Right lobe of liver (tissue), 6 donors: ENCODE measurements around the gene TRRAP. TPM values are rescaled to one million over a fixed set of nuclear protein-coding genes. Genes with fewer than 3 reads are reported as not detected.

Experiments
- ATAC-seq, 4 donors: fragments of 200-7000 bp; cut with Tn5 transposase; one replicate each; pipeline ENCODE4 v1.9.1; 2020; ENCODE audit warnings: mild to moderate bottlenecking in 4 of 4, moderate library complexity in 4 of 4
- DNase-seq, 3 donors: peaks; one replicate each; pipeline ENCODE4 v3.0.0-alpha.2; 2020
- H3K27ac ChIP-seq, 3 donors: fragments of 200-600 bp; one replicate each; pipeline ENCODE4 v1.8.0; 2022
- H3K27me3 ChIP-seq, 2 donors: fragments of 200-600 bp; one replicate each; pipeline ENCODE4 v1.8.0; 2022
- H3K36me3 ChIP-seq, 4 donors: fragments of 200-600 bp; sonication (generic) in 1 of 4; one replicate each; pipeline versions ENCODE4 v1.5.1 to v1.8.0; 2017 to 2022; ENCODE audit warnings: control low read depth in 1 of 4
- H3K4me1 ChIP-seq, 4 donors: fragments of 200-600 bp; sonication (generic) in 1 of 4; one replicate each; pipeline versions ENCODE4 v1.5.1 to v1.8.0; 2017 to 2022; ENCODE audit warnings: control low read depth in 1 of 4
- H3K4me3 ChIP-seq, 3 donors: fragments of 200-600 bp; one replicate each; pipeline ENCODE4 v1.8.0; 2022
- H3K9me3 ChIP-seq, 4 donors: fragments of 200-600 bp; sonication (generic) in 1 of 4; one replicate each; pipeline versions ENCODE4 v1.5.1 to v1.8.0; 2017 to 2022; ENCODE audit warnings: control low read depth in 1 of 4
- POLR2A ChIP-seq: fragments of 450-650 bp; IDR thresholded peaks from one replicate; pipeline ENCODE4 v1.6.1; 2017; ENCODE audit warnings: antibody characterized with exemption, mild to moderate bottlenecking
- WGBS: methylation state at CpG from one replicate; pipeline ENCODE4 v1.1.6; 2018; ENCODE audit warnings: low coverage, low lambda C conversion rate; ENCODE audit not compliant: insufficient coverage; ENCODE audit errors: missing lambda C conversion rate; 5-methylcytosine and 5-hydroxymethylcytosine counted together
- intact Hi-C, 2 donors: fragments of 100-400 bp; cut with DNase I; formaldehyde crosslinking; loops; one replicate each; pipeline versions ENCODE4 v1.11.2 to v1.14.1; 2022
- total RNA-seq, 6 experiments: library from RNA; depleted of rRNA in 2 of 6; stranded (reverse); fragments of >200 nt in 2 of 6; fragmentation: NEBNext Ultra II Directional in 3 of 6; extraction: Animal tissue kit (Norgen Biotek cat#: 25700) in 3 of 6; gene quantifications; one replicate each; pipeline versions ENCODE4 v1.1.0 to v1.2.4, GENCODE V29; 2016 to 2023
- TF ChIP-seq, protein P1 (sequence below), 4 donors: fragments of 200-600 bp in 3 of 4; fragments of 450-650 bp in 1 of 4; IDR thresholded peaks; one replicate each; pipeline versions ENCODE4 v1.5.1 to v1.8.0; 2016 to 2022; ENCODE audit warnings: antibody characterized with exemption in 4 of 4, mild to moderate bottlenecking in 2 of 4
- donor health status: DM: no; HTN: yes; CAD: no.
- donor health status: DM: no; HTN: no; CAD: no.
- donor health status: DM: no; HTN: no; CAD: no.
- donor health status: DM: no; HTN: yes; CAD: no.
- donor health status: DM: no; HTN: yes; CAD: no.

TRRAP gene
- total RNA-seq, 6 experiments from 2014 or later = 16.1 to 20.5 (median 18.6) TPM

DNA sequence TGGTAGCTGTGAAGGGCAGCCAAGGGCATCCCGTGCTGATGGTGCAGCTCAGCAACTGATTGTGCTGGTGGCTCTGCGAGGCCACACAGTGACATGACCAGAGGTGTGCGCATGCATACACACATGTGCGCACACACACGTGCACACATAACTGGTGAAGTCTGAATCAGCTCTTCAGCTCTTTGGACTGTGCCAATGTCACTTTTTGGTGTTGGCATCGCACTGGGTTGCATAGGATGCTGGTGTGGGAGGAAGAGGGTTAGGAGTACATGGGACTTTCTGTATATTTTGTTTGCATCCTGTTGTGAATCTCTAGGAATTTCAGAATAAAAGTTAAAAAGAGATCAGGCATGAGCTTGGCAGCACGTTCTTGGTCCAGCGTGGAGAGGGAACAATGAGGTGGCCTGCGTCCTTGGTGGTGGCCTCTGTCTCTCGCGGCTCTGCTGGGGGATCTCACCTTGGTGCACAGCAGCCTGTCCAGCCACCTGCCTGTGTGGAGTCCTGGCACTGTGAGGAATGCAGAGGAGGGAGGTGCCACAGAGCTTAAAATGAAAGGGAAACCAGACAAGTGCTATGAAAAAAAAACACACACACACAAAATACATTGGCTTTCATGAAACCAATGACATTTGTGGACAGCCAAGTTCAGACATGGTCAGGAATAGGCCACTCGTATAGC lies 124.0 kb downstream of the TRRAP start:
- ATAC-seq = no peak
- Histone ChIP-seq H3K27ac (no peak overlapping the region), H3K4me3 (no peak overlapping the region), H3K27me3 (no peaks in the 10 kb centered on the region), H3K9me3 (no peaks in the 10 kb centered on the region), H3K36me3 (peaks cover 0 to 48% (median 10%) of the 10 kb centered on the region in 4 donors), H3K4me1 (no peaks in the 10 kb centered on the region)
- intact Hi-C loops = no loop called here
- 77% methylated on average over 7 of the region's 12 CpGs for WGBS
- TF ChIP-seq, protein P1, sequence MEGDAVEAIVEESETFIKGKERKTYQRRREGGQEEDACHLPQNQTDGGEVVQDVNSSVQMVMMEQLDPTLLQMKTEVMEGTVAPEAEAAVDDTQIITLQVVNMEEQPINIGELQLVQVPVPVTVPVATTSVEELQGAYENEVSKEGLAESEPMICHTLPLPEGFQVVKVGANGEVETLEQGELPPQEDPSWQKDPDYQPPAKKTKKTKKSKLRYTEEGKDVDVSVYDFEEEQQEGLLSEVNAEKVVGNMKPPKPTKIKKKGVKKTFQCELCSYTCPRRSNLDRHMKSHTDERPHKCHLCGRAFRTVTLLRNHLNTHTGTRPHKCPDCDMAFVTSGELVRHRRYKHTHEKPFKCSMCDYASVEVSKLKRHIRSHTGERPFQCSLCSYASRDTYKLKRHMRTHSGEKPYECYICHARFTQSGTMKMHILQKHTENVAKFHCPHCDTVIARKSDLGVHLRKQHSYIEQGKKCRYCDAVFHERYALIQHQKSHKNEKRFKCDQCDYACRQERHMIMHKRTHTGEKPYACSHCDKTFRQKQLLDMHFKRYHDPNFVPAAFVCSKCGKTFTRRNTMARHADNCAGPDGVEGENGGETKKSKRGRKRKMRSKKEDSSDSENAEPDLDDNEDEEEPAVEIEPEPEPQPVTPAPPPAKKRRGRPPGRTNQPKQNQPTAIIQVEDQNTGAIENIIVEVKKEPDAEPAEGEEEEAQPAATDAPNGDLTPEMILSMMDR (IDR thresholded peaks at IDR 0.05) = no peak
- no peak for TF ChIP-seq POLR2A
- DNase-seq = no peak

GRCh38 chr7:99002827-99003212 lies 124.5 kb downstream of the TRRAP start:
- Histone ChIP-seq H3K27ac (no peak overlapping the region), H3K4me3 (no peak overlapping the region), H3K9me3 (no peaks in the 10 kb centered on the region), H3K27me3 (no peaks in the 10 kb centered on the region), H3K36me3 (peaks cover 0 to 48% (median 10%) of the 10 kb centered on the region in 4 donors), H3K4me1 (no peaks in the 10 kb centered on the region)
- ATAC-seq = no peak
- intact Hi-C loops = no loop called here
- DNase-seq = no peak
- WGBS = 87% methylated on average over 11 of the region's 20 CpGs
- no peak for TF ChIP-seq POLR2A
- TF ChIP-seq, protein P1 (IDR thresholded peaks at IDR 0.05) = no peak

- intact Hi-C loops = no loop called here
Measured at GRCh38 chr7:99003419-99003818, 125.1 kb downstream of the TRRAP start.

DNA sequence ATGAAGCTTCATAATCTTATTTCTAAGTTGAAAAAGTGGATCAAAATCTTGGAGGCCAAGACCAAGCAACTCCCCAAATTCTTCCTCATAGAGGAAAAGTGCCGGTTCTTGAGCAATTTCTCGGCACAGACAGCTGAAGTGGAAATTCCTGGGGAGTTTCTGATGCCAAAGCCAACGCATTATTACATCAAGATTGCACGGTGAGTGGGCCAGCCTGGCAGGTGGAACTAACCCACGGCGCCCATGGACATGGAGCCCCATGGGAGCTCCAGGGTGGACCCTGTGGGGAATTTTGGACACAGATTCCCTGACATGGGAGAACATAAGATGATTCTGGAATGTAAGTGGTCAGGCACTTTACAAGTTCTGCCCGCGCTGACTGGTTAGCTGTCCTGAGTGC lies 125.9 kb downstream of the TRRAP start:
- Histone ChIP-seq H3K27me3 (no peaks in the 10 kb centered on the region), H3K36me3 (peaks cover 0 to 51% (median 17%) of the 10 kb centered on the region in 4 donors), H3K4me3 (no peak overlapping the region), H3K9me3 (no peaks in the 10 kb centered on the region), H3K4me1 (no peaks in the 10 kb centered on the region), H3K27ac (no peak overlapping the region)
- WGBS = 100% methylated on average over 4 of the region's 8 CpGs
- intact Hi-C loops = no loop called here
- ATAC-seq (no peak), DNase-seq (no peak)
- TF ChIP-seq POLR2A = no peak
- TF ChIP-seq, protein P1 (IDR thresholded peaks at IDR 0.05) = no peak

More at GRCh38 chr7:99003419-99003818, 125.1 kb downstream of the TRRAP start:
- no peak overlapping the region for H3K27ac ChIP-seq
- H3K4me1 ChIP-seq = no peaks in the 10 kb centered on the region
- 92% methylated on average over 10 of the region's 15 CpGs for WGBS
- ATAC-seq = no peak
- H3K36me3 ChIP-seq = peaks cover 0 to 49% (median 13%) of the 10 kb centered on the region in 4 donors
- H3K27me3 ChIP-seq = no peaks in the 10 kb centered on the region
- TF ChIP-seq, protein P1 (IDR thresholded peaks at IDR 0.05) = no peak
- no peak for TF ChIP-seq POLR2A
- no peak overlapping the region for H3K4me3 ChIP-seq
- H3K9me3 ChIP-seq = no peaks in the 10 kb centered on the region
- no peak for DNase-seq
